Activated T-helper 1 cell treated with Interleukin-2 at 50 U/mL for 16 hours (primary cell): ENCODE results near the gene PFDN1.

Experiments
- DNase-seq: peaks from one replicate; pipeline ENCODE4 v3.0.0-alpha.2; 2020; ENCODE audit warnings: low read depth

Gene PFDN1

GRCh38 chr5:140259500-140259899 is 43.4 kb downstream of the PFDN1 start:
- no peak for DNase-seq

- no peak for DNase-seq
Measured at GRCh38 chr5:140258873-140259272, 44.0 kb downstream of the PFDN1 start.

DNA sequence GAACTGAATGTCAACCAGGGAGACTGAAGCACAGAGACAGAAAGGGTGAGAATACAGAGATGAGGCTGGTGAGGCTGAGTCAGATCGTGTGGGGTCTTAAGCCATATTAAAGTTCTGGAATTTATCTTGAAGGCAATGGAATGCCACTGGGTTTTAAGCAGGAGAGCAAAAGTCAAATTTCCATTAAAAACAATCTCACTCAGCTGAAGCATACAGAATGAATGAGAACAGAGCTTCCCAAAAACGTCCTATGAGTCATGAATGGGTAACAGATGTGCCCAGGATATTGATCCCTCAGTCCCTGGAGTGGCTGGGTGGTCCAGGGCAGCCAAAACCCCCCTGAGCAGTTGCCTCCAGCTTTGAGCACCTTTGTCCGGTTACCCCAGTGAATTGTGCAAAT is 44.9 kb downstream of the PFDN1 start:
- no peak for DNase-seq

GRCh38 chr5:140256726-140257125 is 46.2 kb downstream of the PFDN1 start:
- DNase-seq: no peak

DNA sequence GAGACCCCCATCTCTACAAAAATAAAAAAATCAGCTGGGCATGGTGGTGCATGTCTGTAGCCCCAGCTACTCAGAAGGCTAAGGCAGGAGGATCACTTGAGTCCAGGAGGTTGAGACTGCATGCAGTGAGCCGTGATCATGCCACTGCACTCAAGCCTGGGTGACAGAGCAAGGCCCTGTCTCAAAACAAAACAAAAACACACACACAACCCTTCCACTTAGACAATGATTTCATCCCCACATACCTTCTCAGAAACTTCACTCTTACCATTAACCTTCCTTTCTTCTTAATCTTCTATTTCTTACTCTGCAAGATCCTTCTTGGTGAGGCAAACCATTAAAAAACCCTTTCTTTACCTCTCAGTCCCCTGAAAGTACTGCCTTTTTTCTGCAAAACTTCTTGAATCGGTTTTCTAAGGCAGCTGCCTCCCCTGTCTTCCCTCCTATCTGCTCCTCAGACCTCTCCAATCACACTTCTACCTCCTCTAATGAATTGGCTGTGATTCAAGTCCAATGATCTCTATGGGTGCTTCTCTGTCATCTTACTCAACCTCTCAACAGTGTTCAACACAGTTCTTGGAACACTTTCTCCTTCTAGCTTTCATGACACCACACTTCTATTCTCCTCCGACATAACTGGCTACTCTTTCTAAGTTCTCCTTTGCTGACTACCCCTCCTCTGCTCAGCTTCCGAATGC is 47.3 kb downstream of the PFDN1 start:
- DNase-seq: no peak

GRCh38 chr5:140253985-140254384 is 48.9 kb downstream of the PFDN1 start:
- no peak for DNase-seq

GRCh38 chr5:140252470-140253126 is 50.3 kb downstream of the PFDN1 start:
- no peak for DNase-seq

GRCh38 chr5:140251527-140251973 is 51.4 kb downstream of the PFDN1 start:
- peak; percentile 37 for DNase-seq

- no peak for DNase-seq
Measured at GRCh38 chr5:140250386-140250785, 52.5 kb downstream of the PFDN1 start.

DNA sequence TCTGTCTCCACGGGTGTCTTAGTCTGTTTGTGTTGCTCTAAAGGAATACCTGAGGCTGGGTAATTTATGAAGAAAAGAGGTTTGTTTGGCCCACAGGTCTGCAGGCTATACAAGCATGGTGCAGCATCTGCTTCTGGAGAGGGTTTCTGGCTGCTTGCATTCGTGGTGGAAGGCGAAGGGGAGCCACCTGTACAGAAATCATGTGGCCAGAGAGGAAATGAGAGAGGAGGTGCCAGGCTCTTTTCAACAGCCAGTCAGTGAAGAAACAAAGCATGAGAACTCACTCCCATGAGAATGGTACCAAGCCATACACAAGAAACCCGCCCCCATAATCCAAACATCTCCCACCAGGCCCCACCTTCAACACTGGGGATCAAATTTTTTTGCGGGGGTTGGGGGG is 53.4 kb downstream of the PFDN1 start:
- DNase-seq: no peak

DNA sequence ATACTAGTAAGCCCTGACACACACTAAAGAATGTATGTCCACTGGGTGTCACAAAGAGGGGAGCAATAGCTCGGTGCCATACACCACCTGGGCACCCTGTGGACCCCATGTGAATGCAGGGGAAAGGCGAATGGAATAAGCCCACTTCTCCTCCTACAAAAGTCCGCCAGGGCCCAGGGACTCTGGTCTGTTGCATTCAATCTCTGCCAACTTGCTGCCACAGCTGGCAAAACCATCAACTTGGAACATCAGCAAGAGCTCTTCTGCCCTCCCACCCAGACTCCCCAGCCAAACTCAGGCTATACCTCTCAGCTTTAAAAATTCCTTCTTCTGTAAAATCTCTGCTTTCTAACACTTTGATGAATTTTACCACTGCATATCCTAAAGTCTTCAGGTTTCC is 54.5 kb downstream of the PFDN1 start:
- DNase-seq: no peak

DNA sequence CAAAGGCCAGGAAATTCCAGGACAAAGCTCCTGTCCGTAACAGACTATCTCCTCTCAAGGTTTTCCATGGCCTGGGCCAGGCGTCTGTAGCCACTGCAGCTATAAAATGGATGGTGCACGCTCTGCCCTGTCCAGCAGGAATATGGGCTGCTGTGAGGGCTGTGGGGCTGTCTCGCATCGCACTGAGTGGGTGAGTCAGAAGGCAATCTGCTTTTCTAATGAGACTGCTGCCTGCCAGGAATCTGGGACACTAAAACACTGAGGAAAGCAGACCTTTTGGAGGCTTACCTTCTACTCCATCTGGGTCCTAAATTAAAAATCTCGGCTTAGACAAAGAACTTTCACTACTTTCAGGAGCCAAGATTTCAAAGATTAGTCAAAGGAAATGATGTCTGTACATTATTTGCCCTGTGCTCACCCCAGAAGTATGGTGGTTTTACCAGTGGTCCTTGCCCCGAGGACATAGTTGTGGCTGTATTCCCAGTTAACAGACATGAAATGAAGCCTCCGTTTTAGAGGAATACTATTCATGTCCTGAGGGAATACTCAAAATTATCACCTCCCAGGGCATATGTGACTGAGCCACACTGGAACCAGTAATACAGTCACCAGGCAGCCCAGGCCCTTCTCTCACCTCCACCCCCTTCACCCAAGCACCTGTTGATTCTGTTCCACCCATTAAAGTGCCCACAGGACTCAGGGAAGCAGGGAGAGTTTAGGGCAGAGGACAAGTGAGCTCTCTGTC is 56.4 kb downstream of the PFDN1 start:
- no peak for DNase-seq

DNA sequence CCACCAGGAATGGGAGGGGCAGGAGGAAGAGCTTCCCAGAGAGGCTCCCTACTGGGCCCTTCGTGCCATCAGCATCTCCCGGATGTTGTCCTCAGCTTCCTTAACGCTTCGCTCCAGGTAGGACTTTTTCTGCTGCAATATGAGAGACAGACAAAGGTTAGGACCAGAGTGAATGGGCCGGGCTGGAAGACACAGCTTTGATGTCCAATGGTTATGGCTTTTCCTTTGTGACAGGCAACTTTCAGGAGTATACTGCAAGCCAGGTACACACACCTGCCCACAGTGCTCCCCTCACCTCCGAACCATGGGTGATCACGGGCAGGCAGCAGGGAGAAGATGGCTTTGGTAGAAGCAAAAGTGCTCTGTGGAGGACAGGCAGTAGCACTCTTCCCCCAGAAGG is 57.0 kb downstream of the PFDN1 start:
- DNase-seq: no peak

- DNase-seq: no peak
Measured at GRCh38 chr5:140245341-140245740, 57.6 kb downstream of the PFDN1 start.

- DNase-seq: peak; percentile 68
Measured at GRCh38 chr5:140244525-140245025, 58.3 kb downstream of the PFDN1 start.

GRCh38 chr5:140243706-140244250 is 59.1 kb downstream of the PFDN1 start:
- no peak for DNase-seq

DNA sequence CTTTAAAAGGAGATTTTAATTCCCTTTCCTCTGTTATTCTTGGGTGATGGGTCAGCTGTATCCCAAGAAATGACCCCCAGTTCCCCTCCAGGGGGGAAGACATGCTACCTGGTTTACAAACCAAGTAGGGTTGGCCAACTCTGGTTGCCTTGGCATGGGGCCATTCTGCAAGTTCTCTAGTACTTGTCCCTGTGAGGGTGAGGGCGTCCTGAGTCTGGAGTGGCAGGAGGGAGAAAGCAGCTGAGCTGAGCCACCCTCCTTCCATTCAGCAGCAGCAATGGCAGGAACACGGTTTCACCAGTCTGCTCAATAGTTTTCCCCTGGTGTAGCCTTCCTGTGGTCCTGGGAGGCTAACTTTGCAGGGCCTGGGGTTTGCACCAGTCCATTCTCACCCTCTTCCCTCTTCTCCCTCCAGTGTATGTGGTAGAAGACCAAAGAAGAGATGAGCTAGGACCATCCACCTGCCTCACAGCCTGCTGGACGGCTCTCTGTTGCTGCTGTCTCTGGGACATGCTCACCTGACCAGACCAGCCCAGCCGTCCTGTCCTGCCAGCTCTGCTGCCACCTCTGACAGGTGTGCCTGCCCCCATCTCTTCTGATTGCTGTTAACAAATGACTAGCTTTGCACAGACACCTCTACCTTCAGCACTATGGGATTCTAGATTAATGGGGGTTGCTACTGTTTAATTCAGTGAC is 59.9 kb downstream of the PFDN1 start:
- no peak for DNase-seq

DNA sequence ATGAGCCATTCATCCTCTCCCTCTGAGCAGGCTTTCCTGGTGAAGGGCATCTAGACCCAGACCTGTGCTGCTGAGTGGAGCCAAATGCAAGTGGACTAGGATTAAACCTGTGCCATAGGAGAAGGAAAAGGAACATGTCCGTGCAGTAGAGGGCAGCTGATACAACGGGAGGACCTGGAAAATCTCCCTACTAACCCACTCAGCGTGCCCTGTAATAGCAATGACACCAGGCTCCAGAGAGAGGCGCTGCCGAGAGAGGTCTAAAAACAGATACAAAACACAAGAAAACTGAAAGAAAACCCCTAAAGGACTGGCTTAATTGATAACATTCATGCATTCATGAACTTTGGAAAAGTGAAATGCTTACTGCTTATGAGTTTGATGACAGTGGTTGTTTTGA is 60.8 kb downstream of the PFDN1 start:
- DNase-seq: no peak

GRCh38 chr5:140240987-140241706 is 61.8 kb downstream of the PFDN1 start:
- DNase-seq: no peak

GRCh38 chr5:140239939-140240700 is 62.8 kb downstream of the PFDN1 start:
- DNase-seq: peak; percentile 12

DNA sequence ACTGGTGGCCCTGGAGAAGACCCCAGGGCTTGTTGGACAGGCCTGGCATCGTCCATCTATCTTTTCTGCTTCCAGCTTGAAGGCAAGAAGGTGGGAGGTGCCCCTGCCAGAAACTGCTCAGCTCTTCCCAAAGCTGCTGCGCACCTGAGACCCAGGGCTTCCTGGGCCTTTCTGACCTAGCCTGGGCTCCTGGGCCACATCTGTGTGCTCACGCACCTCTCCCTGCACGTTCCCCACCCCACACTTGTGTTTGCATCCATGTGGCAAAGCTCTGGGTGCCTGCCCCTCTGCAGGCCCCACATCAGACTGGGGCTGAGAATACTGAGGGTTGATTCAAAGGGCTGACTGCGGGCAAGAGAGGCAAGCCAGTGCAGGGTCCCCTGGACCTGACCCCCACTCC is 63.4 kb downstream of the PFDN1 start:
- no peak for DNase-seq
